ENCODE measurements around the gene CD82. TPM values are rescaled to one million over a fixed set of nuclear protein-coding genes. Genes with fewer than 3 reads are reported as not detected.
A peak's percentile ranks its signal among the peaks of the same experiment; 100 is the strongest.

Gene CD82
- total RNA-seq, 2 donors from 2014 or later: 6.8 to 17.7 TPM

GRCh38 chr11:44611088-44611487 lies 45.6 kb downstream of the CD82 start:
- Histone ChIP-seq H3K27me3 (no peaks in the 10 kb centered on the region), H3K36me3 (no peaks in the 10 kb centered on the region), H3K4me1 (peaks cover 0 to 48% of the 10 kb centered on the region in 2 donors), H3K27ac (peak overlapping the region in 1 of 2 donors; percentile 2), H3K9me3 (no peaks in the 10 kb centered on the region), H3K4me3 (no peak overlapping the region)
- no peak for TF ChIP-seq CTCF (IDR thresholded peaks at IDR 0.05)
- DNase-seq (ENCODE audit: low spot score): no peak

- Histone ChIP-seq H3K4me3 (no peak overlapping the region), H3K27me3 (no peaks in the 10 kb centered on the region), H3K27ac (peak overlapping the region in 1 of 2 donors; percentile 2), H3K9me3 (no peaks in the 10 kb centered on the region), H3K36me3 (no peaks in the 10 kb centered on the region), H3K4me1 (peaks cover 0 to 56% of the 10 kb centered on the region in 2 donors)
- TF ChIP-seq CTCF (IDR thresholded peaks at IDR 0.05): no peak
- no peak for DNase-seq (ENCODE audit: low spot score)
These were observed 46.4 kb downstream of the CD82 start for GRCh38 chr11:44611687-44612434.

- no peak for TF ChIP-seq CTCF (IDR thresholded peaks at IDR 0.05)
- Histone ChIP-seq H3K36me3 (no peaks in the 10 kb centered on the region), H3K27ac (no peak overlapping the region), H3K4me1 (peaks cover 0 to 59% of the 10 kb centered on the region in 2 donors), H3K27me3 (no peaks in the 10 kb centered on the region), H3K4me3 (no peak overlapping the region), H3K9me3 (no peaks in the 10 kb centered on the region)
- no peak for DNase-seq (ENCODE audit: low spot score)
These were observed 47.7 kb downstream of the CD82 start for GRCh38 chr11:44613153-44613552.

- no peak for DNase-seq (ENCODE audit: low spot score)
- no peak overlapping the region for H3K27ac ChIP-seq
These were observed 48.9 kb downstream of the CD82 start for GRCh38 chr11:44614281-44614775.

GRCh38 chr11:44615041-44615755 lies 49.7 kb downstream of the CD82 start:
- Histone ChIP-seq H3K27me3 (no peaks in the 10 kb centered on the region), H3K27ac (no peak overlapping the region), H3K4me3 (no peak overlapping the region), H3K36me3 (no peaks in the 10 kb centered on the region), H3K9me3 (no peaks in the 10 kb centered on the region), H3K4me1 (peaks cover 0 to 49% of the 10 kb centered on the region in 2 donors)
- no peak for TF ChIP-seq CTCF (IDR thresholded peaks at IDR 0.05)
- DNase-seq (ENCODE audit: low spot score): no peak

More at GRCh38 chr11:44614281-44614775, 48.9 kb downstream of the CD82 start:
- no peaks in the 10 kb centered on the region for H3K9me3 ChIP-seq
- TF ChIP-seq CTCF (IDR thresholded peaks at IDR 0.05): no peak
- no peak overlapping the region for H3K4me3 ChIP-seq
- peaks cover 0 to 51% of the 10 kb centered on the region in 2 donors for H3K4me1 ChIP-seq
- H3K36me3 ChIP-seq: no peaks in the 10 kb centered on the region
- H3K27me3 ChIP-seq: no peaks in the 10 kb centered on the region

Data from right atrium auricular region (tissue), 2 donors.